ENCODE data around the gene HMGB4.

HMGB4 gene, protein sequence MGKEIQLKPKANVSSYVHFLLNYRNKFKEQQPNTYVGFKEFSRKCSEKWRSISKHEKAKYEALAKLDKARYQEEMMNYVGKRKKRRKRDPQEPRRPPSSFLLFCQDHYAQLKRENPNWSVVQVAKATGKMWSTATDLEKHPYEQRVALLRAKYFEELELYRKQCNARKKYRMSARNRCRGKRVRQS

DNA sequence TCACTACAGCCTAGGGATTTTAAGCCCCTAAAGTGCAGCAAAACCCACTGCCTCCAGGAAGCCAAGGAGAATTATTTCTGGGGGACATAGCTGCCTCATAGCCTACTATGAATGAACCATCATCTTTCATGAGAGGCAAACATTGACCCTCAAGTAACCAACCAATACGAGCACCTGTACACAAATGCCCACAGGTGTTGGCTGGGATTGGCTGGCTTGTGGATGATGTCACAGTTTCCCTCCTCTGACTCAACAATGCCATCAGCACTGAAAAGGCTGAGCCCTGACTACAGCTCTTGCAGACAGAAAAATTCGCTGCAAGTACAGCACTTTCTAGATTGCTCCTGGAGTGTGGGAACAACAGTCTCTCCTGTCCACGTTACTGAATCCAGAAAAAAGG lies at the start of gene HMGB4:
HMGB4 (plus strand) TSS at position 301 of the 400 bp plus-strand sequence. CDS start 113 bp downstream, outside the sequence.
- H3K9me3 Mint-ChIP-seq, result no peaks in the 10 kb centered on the region
- H3K27ac Mint-ChIP-seq, result no peak within 1 kb of the TSS
- no peaks in the 10 kb centered on the region for H3K36me3 Mint-ChIP-seq (ENCODE audit: low read depth)
- H3K27me3 Mint-ChIP-seq, result peaks cover 35% of the 10 kb centered on the region
- peaks cover 7% of the 10 kb centered on the region for H3K4me1 Mint-ChIP-seq (ENCODE audit: low read depth)
- no peak within 1 kb of the TSS for H3K4me3 Mint-ChIP-seq

DNA sequence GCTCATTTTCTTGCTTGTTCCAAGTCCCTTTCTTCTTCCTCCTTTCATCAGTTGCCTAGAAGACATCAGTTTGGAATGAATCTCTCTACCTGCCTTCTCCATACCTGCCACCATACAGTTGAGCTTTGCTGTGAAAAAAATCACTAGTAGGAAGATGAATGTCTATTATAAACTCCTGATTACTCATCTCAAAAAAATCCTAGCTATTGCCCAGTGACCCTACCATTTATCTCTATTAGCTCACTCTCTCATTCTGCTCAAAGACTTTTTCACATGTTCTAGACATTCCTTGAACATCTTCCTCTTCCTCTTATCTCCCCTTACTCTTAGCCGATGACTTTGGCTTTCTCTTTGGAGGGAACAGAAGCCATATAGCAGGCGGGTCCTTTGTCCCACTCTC lies 49.7 kb upstream of the HMGB4 start:
- peaks cover 21% of the 10 kb centered on the region for H3K27me3 Mint-ChIP-seq

DNA sequence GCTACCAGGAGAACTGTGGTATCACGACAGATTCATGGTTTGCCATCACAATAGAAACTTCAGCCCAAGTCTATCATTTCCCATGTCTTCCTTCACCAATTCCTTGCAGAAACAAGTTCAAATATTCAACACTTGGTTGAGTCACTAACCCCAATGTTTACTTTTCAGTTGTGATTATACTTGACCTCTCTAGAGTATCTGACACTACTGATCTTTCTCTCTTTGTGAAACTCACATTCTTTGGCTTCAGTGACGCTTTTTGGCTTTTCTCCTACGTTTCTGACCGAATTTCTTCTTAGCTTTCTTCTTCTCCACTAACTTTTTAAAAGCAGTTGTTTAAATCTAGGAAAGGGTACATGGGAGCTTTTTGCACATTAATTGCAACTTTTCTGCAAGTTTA lies 48.8 kb upstream of the HMGB4 start:
- Mint-ChIP-seq H3K9me3 (no peaks in the 10 kb centered on the region), H3K36me3 (ENCODE audit: low read depth) (no peaks in the 10 kb centered on the region), H3K4me1 (ENCODE audit: low read depth) (no peaks in the 10 kb centered on the region), H3K27me3 (peaks cover 21% of the 10 kb centered on the region), H3K4me3 (no peak overlapping the region), H3K27ac (no peak overlapping the region)

More for the DNA sequence above, 49.7 kb upstream of the HMGB4 start:
- H3K9me3 Mint-ChIP-seq, result peaks cover 5% of the 10 kb centered on the region
- H3K27ac Mint-ChIP-seq, result no peak overlapping the region
- H3K4me1 Mint-ChIP-seq (ENCODE audit: low read depth), result no peaks in the 10 kb centered on the region
- H3K4me3 Mint-ChIP-seq, result no peak overlapping the region
- H3K36me3 Mint-ChIP-seq (ENCODE audit: low read depth), result no peaks in the 10 kb centered on the region

DNA sequence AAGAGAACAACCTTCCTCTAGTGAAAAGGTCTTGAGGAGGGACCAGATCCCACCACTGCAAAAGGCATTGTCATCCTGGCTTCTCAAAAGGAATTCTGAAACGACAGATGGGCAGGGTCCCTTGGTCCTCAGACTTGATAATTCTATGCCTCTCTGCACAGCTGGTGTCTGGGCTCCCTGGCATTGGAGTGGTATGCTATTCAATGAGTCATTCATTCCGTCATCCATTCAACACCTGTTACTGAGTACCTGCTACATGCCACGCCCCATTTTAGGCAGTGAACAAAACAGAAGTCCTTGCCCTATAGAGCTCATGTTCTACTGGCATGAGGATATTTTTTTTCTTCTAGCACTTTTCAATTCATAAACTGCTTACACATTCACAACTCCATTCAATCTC lies 45.8 kb upstream of the HMGB4 start:
- H3K9me3 Mint-ChIP-seq, result no peaks in the 10 kb centered on the region
- H3K27me3 Mint-ChIP-seq, result peaks cover 26% of the 10 kb centered on the region
- no peak overlapping the region for H3K4me3 Mint-ChIP-seq
- H3K27ac Mint-ChIP-seq, result no peak overlapping the region
- H3K4me1 Mint-ChIP-seq (ENCODE audit: low read depth), result no peaks in the 10 kb centered on the region
- no peaks in the 10 kb centered on the region for H3K36me3 Mint-ChIP-seq (ENCODE audit: low read depth)

DNA sequence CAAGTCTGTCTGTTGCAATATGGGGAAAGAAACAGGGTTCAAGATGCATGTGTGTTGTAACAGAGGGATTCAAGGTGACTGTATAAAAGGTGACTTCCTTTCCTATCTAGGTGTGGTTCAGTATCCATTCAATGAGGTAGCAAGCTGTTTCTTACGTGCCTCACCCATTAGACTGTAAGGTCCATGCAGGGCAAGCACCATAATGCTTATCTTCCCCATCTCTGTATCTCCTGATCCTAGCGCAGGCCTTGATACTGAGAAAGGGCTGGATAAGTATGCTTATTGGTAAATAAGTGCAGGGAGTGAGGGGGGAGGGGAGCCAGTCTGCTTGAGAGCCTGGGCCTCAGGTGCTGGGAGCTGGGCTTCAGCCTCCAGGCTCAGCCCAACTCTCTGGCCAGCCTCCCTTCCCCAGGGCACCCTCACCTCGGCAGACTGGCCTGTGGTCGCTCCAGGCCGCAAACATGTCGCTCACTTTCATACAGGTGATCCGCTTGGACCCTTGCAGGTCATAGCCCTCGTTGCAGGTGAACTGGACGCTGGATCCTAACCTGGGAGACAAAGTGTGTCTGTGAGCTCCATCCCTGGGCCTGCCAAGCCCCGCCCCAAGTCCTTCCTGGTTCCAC lies 44.5 kb upstream of the HMGB4 start:
- Mint-ChIP-seq H3K4me3 (no peak overlapping the region), H3K9me3 (no peaks in the 10 kb centered on the region), H3K4me1 (ENCODE audit: low read depth) (no peaks in the 10 kb centered on the region), H3K27me3 (peaks cover 17% of the 10 kb centered on the region), H3K27ac (no peak overlapping the region), H3K36me3 (ENCODE audit: low read depth) (no peaks in the 10 kb centered on the region)

DNA sequence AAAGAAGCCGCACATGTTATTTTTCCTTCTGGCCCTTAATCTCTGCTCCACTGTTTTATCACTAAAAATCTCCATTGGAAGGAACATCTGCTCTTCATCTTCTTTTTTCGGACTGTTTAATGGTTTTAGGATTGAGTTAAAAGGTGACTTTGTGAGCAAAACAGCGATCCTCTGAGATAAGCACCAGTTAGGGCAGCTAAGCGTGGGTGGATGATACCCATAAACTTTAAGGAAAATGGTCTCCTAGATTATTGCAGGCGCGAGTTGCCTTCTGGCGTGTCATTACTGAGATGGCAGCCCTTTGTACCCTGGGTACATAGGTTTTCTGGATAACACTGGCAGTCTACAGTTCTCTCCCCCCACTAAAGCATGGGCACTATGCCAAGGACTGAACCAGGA lies 44.0 kb upstream of the HMGB4 start:
- no peak overlapping the region for H3K4me3 Mint-ChIP-seq
- H3K4me1 Mint-ChIP-seq (ENCODE audit: low read depth), result no peaks in the 10 kb centered on the region
- peaks cover 12% of the 10 kb centered on the region for H3K27me3 Mint-ChIP-seq
- no peaks in the 10 kb centered on the region for H3K36me3 Mint-ChIP-seq (ENCODE audit: low read depth)
- no peak overlapping the region for H3K27ac Mint-ChIP-seq
- H3K9me3 Mint-ChIP-seq, result no peaks in the 10 kb centered on the region

DNA sequence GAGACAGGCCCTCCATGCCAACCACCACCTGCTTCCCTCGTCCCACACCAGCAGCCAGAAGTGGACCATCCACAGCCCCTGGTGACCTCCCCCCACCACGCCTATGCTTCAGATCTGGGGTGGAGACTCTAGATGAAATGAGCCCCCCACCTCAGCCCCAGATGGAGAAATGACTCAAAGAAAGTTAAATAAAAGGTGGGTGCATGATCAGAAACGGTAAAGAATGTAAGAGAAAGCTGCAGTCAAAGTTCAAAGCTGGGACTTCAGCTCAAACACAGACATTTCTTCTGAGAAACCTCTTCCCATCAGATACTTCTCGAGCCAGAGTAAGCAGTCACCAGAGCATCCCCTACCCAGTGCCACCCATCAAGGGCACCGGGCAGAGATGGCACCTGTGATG lies 43.1 kb upstream of the HMGB4 start:
- no peaks in the 10 kb centered on the region for H3K4me1 Mint-ChIP-seq (ENCODE audit: low read depth)
- H3K4me3 Mint-ChIP-seq, result no peak overlapping the region
- H3K36me3 Mint-ChIP-seq (ENCODE audit: low read depth), result no peaks in the 10 kb centered on the region
- no peak overlapping the region for H3K27ac Mint-ChIP-seq
- peaks cover 10% of the 10 kb centered on the region for H3K27me3 Mint-ChIP-seq
- H3K9me3 Mint-ChIP-seq, result no peaks in the 10 kb centered on the region

DNA sequence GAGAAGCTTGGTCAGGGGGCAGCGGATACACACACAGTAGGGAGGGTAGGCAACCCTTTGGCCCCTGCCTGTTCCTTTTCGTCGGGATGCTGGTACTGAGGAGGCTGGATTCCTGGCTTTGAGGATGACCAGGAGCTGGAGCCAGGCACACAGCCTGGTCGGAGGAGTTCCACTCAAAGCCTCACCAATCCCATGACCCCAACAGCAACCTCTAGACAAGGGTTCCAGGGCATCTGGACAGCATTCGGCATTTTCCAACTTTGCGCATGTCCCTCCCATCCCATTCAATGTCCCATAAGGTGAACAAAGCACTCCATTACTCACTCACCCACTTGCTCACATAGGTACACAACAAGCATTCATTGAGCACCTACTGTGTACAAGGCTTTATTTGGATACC lies 42.6 kb upstream of the HMGB4 start:
- H3K27me3 Mint-ChIP-seq, result peaks cover 9% of the 10 kb centered on the region
- no peak overlapping the region for H3K27ac Mint-ChIP-seq
- no peaks in the 10 kb centered on the region for H3K36me3 Mint-ChIP-seq (ENCODE audit: low read depth)
- H3K4me3 Mint-ChIP-seq, result no peak overlapping the region
- no peaks in the 10 kb centered on the region for H3K9me3 Mint-ChIP-seq
- no peaks in the 10 kb centered on the region for H3K4me1 Mint-ChIP-seq (ENCODE audit: low read depth)

DNA sequence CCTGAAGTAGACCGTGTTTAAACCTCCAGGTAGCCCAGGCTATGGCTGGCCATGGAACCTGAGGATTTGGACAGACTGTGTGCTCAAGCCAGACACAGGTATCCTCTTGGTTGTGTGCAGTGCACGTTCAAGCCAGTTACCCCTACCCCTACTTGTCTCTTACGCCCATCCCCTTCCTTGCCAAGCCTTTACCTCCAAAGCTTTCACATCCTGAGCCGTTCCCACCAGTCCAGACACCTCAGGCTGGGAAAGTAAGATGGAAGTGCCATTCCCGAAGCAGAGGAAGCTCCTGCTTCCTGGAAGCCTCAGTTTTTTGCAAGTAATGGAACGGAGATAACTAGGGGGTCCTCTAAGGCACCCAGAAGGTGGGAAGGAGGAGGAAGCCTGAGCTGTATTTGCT lies 41.5 kb upstream of the HMGB4 start:
- Mint-ChIP-seq H3K4me1 (ENCODE audit: low read depth) (no peaks in the 10 kb centered on the region), H3K36me3 (ENCODE audit: low read depth) (no peaks in the 10 kb centered on the region), H3K27me3 (peaks cover 14% of the 10 kb centered on the region), H3K27ac (no peak overlapping the region), H3K9me3 (no peaks in the 10 kb centered on the region), H3K4me3 (no peak overlapping the region)

DNA sequence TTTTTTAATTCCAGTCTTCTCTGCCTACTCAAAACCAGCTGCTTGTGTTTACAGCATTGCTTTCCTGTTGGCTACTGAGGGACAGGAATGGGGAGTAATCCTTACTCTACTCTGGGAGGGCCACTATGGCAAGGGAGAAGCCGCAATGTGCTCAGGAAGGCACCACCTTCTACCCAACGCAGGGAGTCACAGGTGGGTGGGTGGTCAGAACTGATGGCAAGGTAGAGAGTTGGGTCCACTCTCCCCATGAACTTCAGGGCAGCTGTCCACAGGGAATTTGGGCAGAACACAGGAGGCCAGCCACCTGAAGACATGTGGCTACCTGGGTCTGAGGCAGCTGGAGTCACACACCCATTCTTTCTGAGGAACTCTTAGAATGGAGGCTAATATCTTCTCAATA lies 40.5 kb upstream of the HMGB4 start:
- H3K27me3 Mint-ChIP-seq, result peaks cover 14% of the 10 kb centered on the region
- no peak overlapping the region for H3K27ac Mint-ChIP-seq

DNA sequence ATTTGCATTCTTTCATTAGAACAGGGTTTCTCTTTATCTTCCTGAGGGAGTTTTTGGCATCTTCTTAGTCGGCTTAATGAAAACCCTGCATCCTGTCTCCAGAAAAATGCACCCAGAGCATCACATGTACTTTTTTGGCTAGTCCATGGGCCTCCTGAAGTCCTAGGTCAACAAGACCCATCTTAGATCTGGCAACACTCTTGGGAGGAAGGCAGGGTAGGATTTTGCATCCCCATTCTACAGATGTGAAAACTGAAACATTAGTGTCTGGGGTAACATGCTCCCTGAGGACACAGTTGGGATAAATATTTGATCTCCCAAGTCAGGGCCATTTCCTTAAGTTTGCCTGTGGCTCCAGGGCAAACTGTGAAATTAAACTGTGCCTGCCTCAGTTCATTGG lies 40.0 kb upstream of the HMGB4 start:
- Mint-ChIP-seq H3K27ac (no peak overlapping the region), H3K9me3 (no peaks in the 10 kb centered on the region), H3K4me1 (ENCODE audit: low read depth) (no peaks in the 10 kb centered on the region), H3K27me3 (peaks cover 16% of the 10 kb centered on the region), H3K36me3 (ENCODE audit: low read depth) (no peaks in the 10 kb centered on the region), H3K4me3 (no peak overlapping the region)

More for the DNA sequence above, 40.5 kb upstream of the HMGB4 start:
- Mint-ChIP-seq H3K4me1 (ENCODE audit: low read depth) (no peaks in the 10 kb centered on the region), H3K9me3 (no peaks in the 10 kb centered on the region), H3K4me3 (no peak overlapping the region), H3K36me3 (ENCODE audit: low read depth) (no peaks in the 10 kb centered on the region)

DNA sequence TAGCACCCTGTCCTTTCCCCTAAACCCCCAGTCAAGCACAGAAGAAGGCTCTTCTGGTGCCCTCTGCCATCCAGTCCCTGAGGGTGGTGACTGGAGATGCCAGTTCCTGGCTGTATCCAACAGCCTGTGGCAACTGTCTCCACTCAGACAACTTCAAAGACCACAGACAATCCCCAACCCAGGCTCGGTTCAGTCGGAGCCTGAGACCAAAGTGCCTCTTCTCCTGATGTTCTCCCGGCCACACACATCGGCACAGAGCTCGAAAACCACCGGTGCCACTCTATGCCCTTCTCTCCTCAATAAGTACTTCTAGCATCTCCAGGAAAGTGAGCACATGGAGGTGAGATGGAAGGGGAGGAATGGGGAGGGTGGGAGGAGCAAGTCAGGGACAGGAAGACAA lies 39.6 kb upstream of the HMGB4 start:
- peaks cover 18% of the 10 kb centered on the region for H3K27me3 Mint-ChIP-seq
- H3K9me3 Mint-ChIP-seq, result no peaks in the 10 kb centered on the region
- H3K4me1 Mint-ChIP-seq (ENCODE audit: low read depth), result no peaks in the 10 kb centered on the region
- H3K27ac Mint-ChIP-seq, result no peak overlapping the region
- H3K4me3 Mint-ChIP-seq, result no peak overlapping the region
- no peaks in the 10 kb centered on the region for H3K36me3 Mint-ChIP-seq (ENCODE audit: low read depth)

DNA sequence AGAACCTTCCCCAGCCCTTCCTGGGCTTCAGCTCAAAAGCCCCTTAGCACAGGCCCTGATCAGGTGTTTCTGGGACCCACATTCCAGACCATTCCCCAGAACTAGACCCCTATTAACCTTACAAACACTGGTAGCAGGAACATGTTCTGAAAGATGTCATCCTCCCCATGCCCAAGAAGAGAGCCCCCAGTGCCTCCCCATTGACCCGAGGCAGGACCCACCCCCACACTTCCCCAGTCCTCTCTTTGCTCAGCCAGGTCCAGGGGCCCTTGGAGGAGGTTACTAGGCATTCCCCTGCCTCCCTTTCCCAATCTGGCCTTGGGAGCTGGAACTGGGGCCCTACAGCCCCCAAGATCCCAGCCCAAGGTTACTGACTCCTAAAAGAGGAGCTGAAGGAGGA lies 38.9 kb upstream of the HMGB4 start:
- H3K4me3 Mint-ChIP-seq, result no peak overlapping the region
- H3K4me1 Mint-ChIP-seq (ENCODE audit: low read depth), result no peaks in the 10 kb centered on the region
- H3K36me3 Mint-ChIP-seq (ENCODE audit: low read depth), result no peaks in the 10 kb centered on the region
- no peaks in the 10 kb centered on the region for H3K9me3 Mint-ChIP-seq
- H3K27ac Mint-ChIP-seq, result no peak overlapping the region
- H3K27me3 Mint-ChIP-seq, result peaks cover 18% of the 10 kb centered on the region

DNA sequence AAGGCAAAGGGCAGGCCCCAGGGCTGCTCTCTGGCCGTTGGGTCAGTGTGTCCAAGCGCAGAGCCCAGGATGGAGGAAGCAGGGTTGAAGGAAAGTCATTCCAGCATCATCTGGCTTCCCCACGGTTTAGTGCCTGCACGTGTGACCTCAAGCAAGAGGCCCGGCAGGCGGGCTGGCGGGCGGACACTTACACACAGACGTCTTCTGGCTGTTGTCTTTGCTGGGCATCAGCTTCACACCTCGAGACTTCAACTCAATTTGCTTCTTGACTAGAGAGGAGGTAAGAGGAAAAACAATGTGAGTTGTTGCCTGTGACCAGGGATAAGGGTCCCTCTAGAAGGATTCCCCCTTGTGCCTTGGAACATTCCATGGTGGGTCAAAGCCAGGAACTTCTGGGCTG lies 38.4 kb upstream of the HMGB4 start:
- Mint-ChIP-seq H3K4me3 (no peak overlapping the region), H3K36me3 (ENCODE audit: low read depth) (no peaks in the 10 kb centered on the region), H3K4me1 (ENCODE audit: low read depth) (no peaks in the 10 kb centered on the region), H3K27ac (no peak overlapping the region), H3K27me3 (peaks cover 18% of the 10 kb centered on the region), H3K9me3 (no peaks in the 10 kb centered on the region)

DNA sequence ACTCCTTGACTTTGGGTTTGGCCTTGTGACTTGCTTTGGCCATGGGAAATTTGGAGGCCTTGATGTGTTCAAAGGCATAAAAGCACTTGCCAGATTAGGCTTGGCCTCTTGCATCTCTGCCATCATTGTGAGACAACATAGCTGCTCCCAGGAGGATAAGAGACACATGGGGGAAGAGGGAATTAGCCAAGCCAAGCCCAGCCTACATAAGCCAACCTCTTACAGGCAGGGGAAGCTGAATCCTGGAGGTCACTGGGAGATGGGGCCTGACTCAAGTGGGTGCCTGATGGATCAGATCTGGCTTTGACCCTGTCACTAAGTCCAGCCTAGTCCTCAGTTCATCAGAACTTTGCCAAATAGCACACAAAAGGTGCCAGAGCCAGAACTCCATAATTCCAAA lies 37.6 kb upstream of the HMGB4 start:
- peaks cover 18% of the 10 kb centered on the region for H3K27me3 Mint-ChIP-seq
- no peaks in the 10 kb centered on the region for H3K4me1 Mint-ChIP-seq (ENCODE audit: low read depth)
- no peak overlapping the region for H3K27ac Mint-ChIP-seq
- H3K36me3 Mint-ChIP-seq (ENCODE audit: low read depth), result no peaks in the 10 kb centered on the region
- no peaks in the 10 kb centered on the region for H3K9me3 Mint-ChIP-seq
- no peak overlapping the region for H3K4me3 Mint-ChIP-seq

DNA sequence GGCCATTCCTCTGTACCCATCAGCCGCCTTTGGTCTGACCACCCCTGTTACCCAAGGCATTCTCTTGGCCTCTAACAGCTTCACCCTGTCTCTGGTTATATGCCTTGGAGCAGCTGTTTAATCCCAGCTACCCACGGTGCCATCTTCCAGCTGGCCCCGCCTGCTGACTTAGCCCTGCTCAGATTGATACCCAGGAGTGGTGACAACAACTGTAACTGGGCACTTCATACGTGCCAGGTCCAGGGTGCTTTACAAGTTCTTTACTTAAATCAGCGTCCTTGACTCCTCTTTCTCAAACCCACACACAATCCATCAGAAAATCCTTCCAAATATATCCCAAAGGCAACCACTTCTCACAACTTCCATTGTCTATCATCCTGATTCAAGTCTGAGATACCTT lies 37.2 kb upstream of the HMGB4 start:
- Mint-ChIP-seq H3K4me1 (ENCODE audit: low read depth) (no peaks in the 10 kb centered on the region), H3K4me3 (no peak overlapping the region), H3K27me3 (peaks cover 16% of the 10 kb centered on the region), H3K36me3 (ENCODE audit: low read depth) (no peaks in the 10 kb centered on the region), H3K9me3 (no peaks in the 10 kb centered on the region), H3K27ac (no peak overlapping the region)

Measured in stimulated activated naive CD8-positive, alpha-beta T cell treated with anti-CD3 and anti-CD28 coated beads, Interleukin-15, Interleukin-2, amounts not matched to agents 100 ng/mL and 50 ng/mL, for 24 hours (primary cell).